Ovary (tissue), 9 donors: ENCODE data around the gene CHAC1. TPM values are rescaled to one million over a fixed set of nuclear protein-coding genes. Genes with fewer than 3 reads are reported as not detected.
A peak's percentile ranks its signal among the peaks of the same experiment; 100 is the strongest.
"Not testable (repeated sequence)": the region's sequence is repeated elsewhere in the genome, so short reads cannot be mapped to it uniquely, and the experiment has no call there.

Experiments used
- DNase-seq, 5 donors: peaks; one replicate each; pipeline ENCODE4 v3.0.0-alpha.2; 2019 to 2020
- H3K27ac ChIP-seq, 2 donors: fragments of 200-600 bp; one replicate each; pipeline versions ENCODE4 v1.5.1 to v1.8.0; 2019 to 2022
- H3K27me3 ChIP-seq: fragments of 200-600 bp; one replicate; pipeline ENCODE4 v1.8.0; 2022
- H3K36me3 ChIP-seq: fragments of 200-600 bp; sonication (generic); one replicate; pipeline ENCODE4 v1.5.1; 2019
- H3K4me1 ChIP-seq: one replicate; pipeline ENCODE4 v1.8.1; 2013; ENCODE audit warnings: mild to moderate bottlenecking, moderate library complexity; ENCODE audit not compliant: insufficient read depth
- H3K4me3 ChIP-seq: fragments of 200-600 bp; sonication (generic); one replicate; pipeline ENCODE4 v1.5.1; 2017
- H3K9me3 ChIP-seq, 2 donors: fragments of 200-600 bp in 1 of 2; sonication (generic) in 1 of 2; one replicate each; pipeline versions ENCODE4 v1.5.1 to v1.8.1; 2013 to 2019; ENCODE audit warnings: mild to moderate bottlenecking in 1 of 2, moderate library complexity in 1 of 2
- CTCF ChIP-seq, 3 donors: fragments of 450-650 bp in 2 of 3; fragments of 200-600 bp in 1 of 3; IDR thresholded peaks; one replicate each; pipeline versions ENCODE4 v1.5.1 to v1.8.0; 2016 to 2022; ENCODE audit warnings: antibody characterized with exemption in 3 of 3, mild to moderate bottlenecking in 1 of 3
- EP300 ChIP-seq: sonication (generic); formaldehyde crosslinking; IDR thresholded peaks from one replicate; pipeline ENCODE4 v1.6.1; 2017; ENCODE audit warnings: antibody characterized with exemption
- POLR2A ChIP-seq: fragments of 450-650 bp; IDR thresholded peaks from one replicate; pipeline ENCODE4 v1.6.1; 2017; ENCODE audit warnings: antibody characterized with exemption, mild to moderate bottlenecking, moderate library complexity
- WGBS, 3 donors: extraction: QIAGEN DNeasy Blood & Tissue Kit in 1 of 3; methylation state at CpG; one replicate each; pipeline versions ENCODE4 v1.1.5 to v1.1.7; 2013 to 2017; 5-methylcytosine and 5-hydroxymethylcytosine counted together
- intact Hi-C, 4 donors: fragments of 100-400 bp; cut with DNase I; formaldehyde crosslinking; loops; one replicate each; pipeline versions ENCODE4 v1.11.0 to v1.15.1; 2022 to 2023
- polyA plus RNA-seq, 2 donors: library from polyadenylated mRNA; stranded (reverse); fragments of 200-250 nt in 1 of 2; fragments of 350-450 nt in 1 of 2; fragmentation: Illumina TruSeq in 1 of 2; extraction: RNeasy Lipid Tissue Mini Kit (QIAGEN cat#74804) in 1 of 2; gene quantifications; one replicate each; pipeline ENCODE4 v1.2.3, GENCODE V29; 2013 to 2014
- total RNA-seq, 7 donors: library from RNA; depleted of rRNA in 2 of 7; stranded (reverse); fragments of >200 nt in 2 of 7; fragmentation: NEBNext Ultra II Directional in 3 of 7; extraction: Animal tissue kit (Norgen Biotek cat#: 25700) in 3 of 7; gene quantifications; one replicate each; pipeline versions ENCODE4 v1.1.0 to v1.2.4, GENCODE V29; 2016 to 2023
- donor health status: DM: no; HTN: no; CAD: no; lungs with moderate emphysema.
- donor health status: DM: no; HTN: no; CAD: no.
- donor health status: Bipolar disorder and iron deficiency.
- donor health status: DM: yes; HTN: yes; CAD: no.
- donor health status: DM: no; HTN: no; CAD: no.
- donor health status: DM: yes; HTN: yes; CAD: no.

Gene CHAC1
- total and polyA plus RNA-seq, 9 donors: 0.18 to 146 (median 2.1) TPM

- TF ChIP-seq CTCF (IDR thresholded peaks at IDR 0.05): no peak
- no peak for TF ChIP-seq POLR2A
- no peak for TF ChIP-seq EP300
- peak in 1 of 5 donors; percentile 13 for DNase-seq
- H3K27me3 ChIP-seq: no peaks in the 10 kb centered on the region
- H3K36me3 ChIP-seq: no peaks in the 10 kb centered on the region
- peak overlapping the region; percentile 62 for H3K4me3 ChIP-seq
- intact Hi-C loops: no loop called here
- WGBS, 3 donors: 3 to 5% (median 4%) methylated on average over 14 to 17 of the region's 17 CpGs
- H3K4me1 ChIP-seq: peaks cover 3% of the 10 kb centered on the region
- no peak overlapping the region for H3K27ac ChIP-seq
- H3K9me3 ChIP-seq: no peaks in the 10 kb centered on the region
Measured at GRCh38 chr15:40953713-40954074, 423 bp downstream of the CHAC1 start.

DNA sequence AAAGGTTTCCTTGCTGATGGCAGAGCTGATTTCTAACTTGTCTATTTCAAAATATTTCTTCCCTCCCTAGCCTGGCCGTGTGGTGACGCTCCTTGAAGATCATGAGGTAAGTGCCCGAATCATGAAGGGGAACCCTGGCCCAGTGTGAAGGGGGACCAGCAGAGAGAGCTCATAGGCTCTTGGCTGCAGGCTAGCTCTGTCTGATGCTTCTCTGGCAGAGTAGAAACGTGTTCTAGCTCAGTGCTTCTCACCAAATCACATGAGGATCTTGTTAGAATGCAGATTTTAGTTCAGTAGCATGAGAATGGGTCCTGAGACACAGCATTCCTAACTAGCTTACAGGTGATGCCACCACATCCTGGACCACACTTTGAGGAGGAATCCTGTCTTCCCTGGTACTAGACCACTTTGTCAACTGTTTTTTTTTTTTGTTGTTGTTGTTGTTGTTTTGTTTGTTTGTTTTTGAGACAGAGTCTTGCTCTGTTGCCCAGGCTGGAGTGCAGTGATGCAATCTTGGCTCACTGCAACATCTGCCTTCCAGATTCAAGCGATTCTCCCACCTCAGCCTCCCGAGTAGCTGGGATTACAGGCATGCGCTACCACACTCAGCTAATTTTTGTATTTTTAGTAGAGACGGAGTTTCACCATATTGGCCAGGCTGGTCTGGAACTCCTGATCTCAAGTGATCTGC is 1.0 kb downstream of the CHAC1 start:
- H3K4me3 ChIP-seq, DNase-seq, H3K27ac ChIP-seq, H3K36me3 ChIP-seq, H3K27me3 ChIP-seq, H3K9me3 ChIP-seq, intact Hi-C loops, H3K4me1 ChIP-seq: not testable (repeated sequence)
- WGBS, 3 donors: 65 to 72% (median 70%) methylated on average over 8 of the region's 8 CpGs

DNA sequence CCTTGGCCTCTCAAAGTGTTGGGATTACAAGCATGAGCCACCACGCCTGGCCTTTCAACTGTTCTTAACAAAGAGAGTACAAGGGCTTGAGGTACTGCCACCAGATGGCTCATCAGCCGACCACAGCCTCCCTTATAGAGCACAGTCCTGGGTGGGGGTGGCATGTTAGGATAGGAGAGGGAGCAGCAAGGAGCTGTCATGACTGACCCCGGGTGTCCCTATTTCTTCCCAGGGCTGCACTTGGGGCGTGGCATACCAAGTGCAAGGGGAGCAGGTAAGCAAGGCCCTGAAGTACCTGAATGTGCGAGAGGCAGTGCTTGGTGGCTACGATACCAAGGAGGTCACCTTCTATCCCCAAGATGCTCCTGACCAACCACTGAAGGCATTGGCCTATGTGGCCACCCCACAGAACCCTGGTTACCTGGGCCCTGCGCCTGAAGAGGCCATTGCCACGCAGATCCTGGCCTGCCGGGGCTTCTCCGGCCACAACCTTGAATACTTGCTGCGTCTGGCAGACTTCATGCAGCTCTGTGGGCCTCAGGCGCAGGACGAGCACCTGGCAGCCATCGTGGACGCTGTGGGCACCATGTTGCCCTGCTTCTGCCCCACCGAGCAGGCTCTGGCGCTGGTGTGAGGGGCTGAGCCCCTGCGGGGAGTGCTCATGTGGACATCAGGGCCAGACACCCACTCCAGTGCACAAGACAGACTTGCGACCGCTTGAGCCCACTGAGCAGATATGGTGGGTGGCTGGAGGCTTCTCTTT is 2.1 kb downstream of the CHAC1 start:
- DNase-seq: no peak
- intact Hi-C loops: no loop called here
- no peak for TF ChIP-seq EP300
- Histone ChIP-seq H3K9me3 (no peaks in the 10 kb centered on the region), H3K4me3 (no peak overlapping the region), H3K27ac (no peak overlapping the region), H3K36me3 (no peaks in the 10 kb centered on the region), H3K27me3 (no peaks in the 10 kb centered on the region), H3K4me1 (peaks cover 3% of the 10 kb centered on the region)
- WGBS, 3 donors: 90 to 92% (median 90%) methylated on average over 20 of the region's 20 CpGs

DNA sequence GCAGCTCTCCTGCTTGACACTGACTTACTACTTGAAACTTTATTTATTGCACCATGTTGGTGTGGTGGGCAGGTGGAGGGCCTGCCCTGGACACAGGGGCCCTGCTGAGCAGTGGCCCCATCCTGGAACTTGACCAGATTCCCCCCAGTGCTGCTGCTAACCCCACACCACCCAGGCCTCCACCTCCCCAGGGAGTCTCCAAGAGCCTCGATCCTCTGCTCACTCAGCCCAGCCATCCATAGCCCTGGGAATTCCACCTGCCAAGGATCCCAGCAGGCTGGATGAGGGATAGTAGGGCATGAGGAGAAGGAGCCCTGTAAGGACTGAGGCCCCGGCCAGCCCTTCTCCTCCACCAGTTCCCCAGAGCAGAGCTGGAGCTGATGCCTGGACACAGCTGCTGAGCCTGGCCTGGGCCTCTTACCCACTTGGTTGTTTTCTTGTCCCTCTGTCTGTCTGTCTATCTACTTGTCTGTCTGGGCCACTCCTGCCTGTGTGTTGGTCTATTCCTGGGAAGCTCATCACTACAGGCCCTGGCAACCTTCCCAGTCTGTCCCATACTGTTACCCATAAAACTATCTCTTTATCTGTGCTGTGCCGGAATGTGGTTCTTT is 2.8 kb downstream of the CHAC1 start:
- TF ChIP-seq POLR2A (no peak), CTCF (IDR thresholded peaks at IDR 0.05) (no peak), EP300 (no peak)
- Histone ChIP-seq H3K4me3 (no peak overlapping the region), H3K4me1 (peaks cover 3% of the 10 kb centered on the region), H3K9me3 (no peaks in the 10 kb centered on the region), H3K36me3 (no peaks in the 10 kb centered on the region), H3K27ac (no peak overlapping the region), H3K27me3 (no peaks in the 10 kb centered on the region)
- peak in 1 of 5 donors; percentile 10 for DNase-seq
- 87 to 89% (median 89%) methylated on average over 3 of the region's 3 CpGs for WGBS, 3 donors
- intact Hi-C loops: no loop called here

DNA sequence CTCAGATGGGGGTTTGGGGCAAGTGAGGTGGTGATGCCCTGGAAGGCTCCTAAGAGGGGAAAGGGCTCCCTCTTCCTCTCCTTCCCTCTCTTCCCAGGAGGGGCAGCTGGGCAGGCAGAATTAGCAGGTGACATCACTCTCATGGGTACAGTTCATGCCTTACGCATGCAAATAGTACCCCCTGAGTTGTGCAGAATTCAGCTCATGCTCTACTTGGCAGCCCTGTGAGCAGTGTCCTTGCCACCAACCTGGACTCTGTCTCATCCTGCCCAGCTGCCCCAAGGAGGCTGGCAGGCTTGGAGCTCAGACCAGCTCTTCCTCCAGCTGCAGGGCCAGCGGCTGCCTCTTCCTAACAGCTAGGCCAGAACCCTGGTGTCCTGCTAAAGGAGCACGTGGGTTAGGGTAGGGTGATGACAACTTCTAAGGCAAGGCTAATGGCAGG is 3.3 kb downstream of the CHAC1 start:
- Histone ChIP-seq H3K4me3 (no peak overlapping the region), H3K9me3 (no peaks in the 10 kb centered on the region), H3K27ac (no peak overlapping the region), H3K27me3 (no peaks in the 10 kb centered on the region), H3K36me3 (no peaks in the 10 kb centered on the region), H3K4me1 (peaks cover 3% of the 10 kb centered on the region)
- intact Hi-C loops: no loop called here
- DNase-seq: no peak
- 94 to 98% (median 96%) methylated on average over 3 of the region's 3 CpGs for WGBS, 3 donors
- TF ChIP-seq POLR2A (no peak), CTCF (IDR thresholded peaks at IDR 0.05) (no peak), EP300 (no peak)
